ENCODE measurements around the gene MCUB.

DNA sequence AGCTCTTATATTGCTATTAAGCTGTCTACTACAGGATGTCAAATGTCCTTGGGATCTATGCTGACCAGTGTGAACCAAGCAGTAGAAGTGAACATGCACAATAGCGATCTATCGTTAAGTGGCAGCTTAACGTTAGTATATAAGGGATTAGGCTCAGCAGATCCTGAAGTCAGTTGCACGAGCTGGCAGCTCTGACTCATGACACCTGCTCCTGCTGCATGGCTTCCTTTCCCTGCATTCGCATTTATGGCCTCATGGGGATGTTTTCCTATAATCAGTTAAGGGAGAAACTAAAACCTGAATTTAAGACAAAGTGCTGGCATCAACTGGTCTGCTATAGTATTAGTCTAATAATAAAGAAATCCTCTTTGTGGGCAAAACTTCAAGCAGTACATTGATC lies 12.7 kb upstream of the MCUB start:
- no peak for TF ChIP-seq SUZ12 (IDR thresholded peaks at IDR 0.05; ENCODE audit: extremely low read depth, insufficient read depth, insufficient read length)
- TF ChIP-seq YY1 (IDR thresholded peaks at IDR 0.05; ENCODE audit: insufficient read depth, insufficient read length), result no peak
